Endodermal cell (in vitro differentiated cells): Measurements from ENCODE around the gene TBC1D1. TPM values are rescaled to one million over a fixed set of nuclear protein-coding genes. Genes with fewer than 3 reads are reported as not detected.

ENCODE experiments used
- DNase-seq: peaks from one replicate; pipeline ENCODE4 v3.0.0-alpha.2; 2017
- H3K27ac ChIP-seq: 2 replicates; pipeline ENCODE4 v1.5.1; 2013; ENCODE audit warnings: mild to moderate bottlenecking, low read depth, low read length, moderate library complexity
- H3K27me3 ChIP-seq: 2 replicates; pipeline ENCODE4 v1.6.1; 2013; ENCODE audit warnings: mild to moderate bottlenecking, low read length, moderate library complexity; ENCODE audit not compliant: insufficient read depth, control insufficient read depth, poor library complexity, severe bottlenecking
- H3K36me3 ChIP-seq: 2 replicates; pipeline ENCODE4 v1.7.0; 2013; ENCODE audit warnings: mild to moderate bottlenecking, low read length, moderate library complexity; ENCODE audit not compliant: control insufficient read depth, insufficient read depth
- H3K4me1 ChIP-seq: one replicate; pipeline ENCODE4 v1.7.0; 2013; ENCODE audit warnings: low read length; ENCODE audit not compliant: control insufficient read depth, insufficient read depth
- H3K4me3 ChIP-seq: 2 replicates; pipeline ENCODE4 v1.5.1; 2013; ENCODE audit warnings: mild to moderate bottlenecking, low read length, moderate library complexity
- H3K9ac ChIP-seq: 2 replicates; pipeline ENCODE4 v1.6.1; 2013; ENCODE audit warnings: mild to moderate bottlenecking, low read length, moderate library complexity; ENCODE audit not compliant: poor library complexity, severe bottlenecking; ENCODE audit errors: extremely low read depth
- H3K9me3 ChIP-seq: 2 replicates; pipeline ENCODE4 v1.6.1; 2013; ENCODE audit warnings: mild to moderate bottlenecking, low read length, moderate library complexity; ENCODE audit not compliant: control insufficient read depth
- H3K27ac Mint-ChIP-seq: 2 replicates; pipeline ENCODE4 v1.8.0; 2020; ENCODE audit warnings: mixed read lengths
- H3K27me3 Mint-ChIP-seq: 2 replicates; pipeline ENCODE4 v1.8.0; 2021; ENCODE audit warnings: mild to moderate bottlenecking, mixed read lengths; ENCODE audit not compliant: insufficient read depth
- H3K36me3 Mint-ChIP-seq: 2 replicates; pipeline ENCODE4 v1.8.0; 2020; ENCODE audit warnings: low read depth, mixed read lengths
- H3K4me1 Mint-ChIP-seq: 2 replicates; pipeline ENCODE4 v1.8.0; 2020; ENCODE audit warnings: mixed read lengths
- H3K4me3 Mint-ChIP-seq: 2 replicates; pipeline ENCODE4 v1.8.0; 2020; ENCODE audit warnings: mild to moderate bottlenecking, moderate library complexity, mixed read lengths
- H3K9me3 Mint-ChIP-seq: 2 replicates; pipeline ENCODE4 v1.8.0; 2020; ENCODE audit warnings: mild to moderate bottlenecking, mixed read lengths
- WGBS, 2 experiments: methylation state at CpG; one replicate each; pipeline versions ENCODE4 v1.1.5 to v1.1.7; 2013; ENCODE audit warnings: missing lambda C conversion rate in 2 of 2, mixed read lengths in 1 of 2; ENCODE audit not compliant: insufficient coverage in 1 of 2, insufficient read length in 1 of 2; 5-methylcytosine and 5-hydroxymethylcytosine counted together
- total RNA-seq, 2 donors: library from RNA; stranded (reverse); fragmentation: NEBNext Ultra II Directional in 1 of 2; extraction: Animal tissue kit (Norgen Biotek cat#: 25700) in 1 of 2; gene quantifications; 2 replicates in 1 of 2; 3 replicates in 1 of 2; pipeline ENCODE4 v1.2.1, GENCODE V29; 2021
- TF ChIP-seq, protein P1 (sequence below): fragments of 200-600 bp; sonication (generic); conservative IDR thresholded peaks from 2 replicates; pipeline ENCODE4 v1.5.0; 2021; ENCODE audit warnings: antibody characterized with exemption, mild to moderate bottlenecking

The TBC1D1 gene
- total RNA-seq, 2 donors from 2014 or later: 110 to 122 TPM

DNA sequence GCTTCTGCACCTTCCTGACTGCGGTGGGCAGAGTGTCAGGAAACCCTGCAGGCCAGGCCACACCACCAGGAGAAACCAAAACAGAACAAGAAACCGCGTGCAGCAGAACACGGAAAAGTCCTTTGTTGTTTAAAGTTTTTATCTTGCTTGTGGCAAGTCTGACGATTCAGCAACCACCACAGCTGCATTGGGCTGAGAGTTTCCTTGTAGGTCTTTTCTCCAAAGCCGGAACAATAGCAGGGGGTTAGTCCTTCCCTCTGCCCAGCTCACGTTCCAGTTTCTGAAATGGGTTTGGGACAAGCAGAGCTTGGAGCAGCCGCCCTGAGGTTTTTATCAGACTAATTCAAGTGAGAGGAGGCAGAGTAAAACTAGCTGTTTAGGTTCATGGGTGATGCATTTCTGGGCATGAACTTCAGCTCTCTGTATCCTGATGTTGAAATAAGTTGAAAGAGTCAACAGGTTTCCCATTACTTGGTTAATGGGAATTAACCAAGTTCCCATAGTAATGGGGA lies 286.2 kb downstream of the TBC1D1 start:
- H3K27ac ChIP-seq: no peak overlapping the region
- Mint-ChIP-seq H3K4me1 (peaks cover 2% of the 10 kb centered on the region), H3K36me3 (peaks cover 2% of the 10 kb centered on the region), H3K27me3 (no peaks in the 10 kb centered on the region), H3K4me3 (no peak overlapping the region), H3K9me3 (peaks cover 31% of the 10 kb centered on the region), H3K27ac (no peak overlapping the region)
- no peaks in the 10 kb centered on the region for H3K27me3 ChIP-seq
- no peak overlapping the region for H3K4me3 ChIP-seq
- WGBS, 2 experiments: 91 to 92% methylated on average over 8 of the region's 8 CpGs
- peaks cover 6% of the 10 kb centered on the region for H3K9me3 ChIP-seq
- H3K36me3 ChIP-seq: no peaks in the 10 kb centered on the region
- H3K9ac ChIP-seq: no peak overlapping the region
- no peaks in the 10 kb centered on the region for H3K4me1 ChIP-seq
- DNase-seq: no peak
- TF ChIP-seq, protein P1, sequence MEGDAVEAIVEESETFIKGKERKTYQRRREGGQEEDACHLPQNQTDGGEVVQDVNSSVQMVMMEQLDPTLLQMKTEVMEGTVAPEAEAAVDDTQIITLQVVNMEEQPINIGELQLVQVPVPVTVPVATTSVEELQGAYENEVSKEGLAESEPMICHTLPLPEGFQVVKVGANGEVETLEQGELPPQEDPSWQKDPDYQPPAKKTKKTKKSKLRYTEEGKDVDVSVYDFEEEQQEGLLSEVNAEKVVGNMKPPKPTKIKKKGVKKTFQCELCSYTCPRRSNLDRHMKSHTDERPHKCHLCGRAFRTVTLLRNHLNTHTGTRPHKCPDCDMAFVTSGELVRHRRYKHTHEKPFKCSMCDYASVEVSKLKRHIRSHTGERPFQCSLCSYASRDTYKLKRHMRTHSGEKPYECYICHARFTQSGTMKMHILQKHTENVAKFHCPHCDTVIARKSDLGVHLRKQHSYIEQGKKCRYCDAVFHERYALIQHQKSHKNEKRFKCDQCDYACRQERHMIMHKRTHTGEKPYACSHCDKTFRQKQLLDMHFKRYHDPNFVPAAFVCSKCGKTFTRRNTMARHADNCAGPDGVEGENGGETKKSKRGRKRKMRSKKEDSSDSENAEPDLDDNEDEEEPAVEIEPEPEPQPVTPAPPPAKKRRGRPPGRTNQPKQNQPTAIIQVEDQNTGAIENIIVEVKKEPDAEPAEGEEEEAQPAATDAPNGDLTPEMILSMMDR: no peak

DNA sequence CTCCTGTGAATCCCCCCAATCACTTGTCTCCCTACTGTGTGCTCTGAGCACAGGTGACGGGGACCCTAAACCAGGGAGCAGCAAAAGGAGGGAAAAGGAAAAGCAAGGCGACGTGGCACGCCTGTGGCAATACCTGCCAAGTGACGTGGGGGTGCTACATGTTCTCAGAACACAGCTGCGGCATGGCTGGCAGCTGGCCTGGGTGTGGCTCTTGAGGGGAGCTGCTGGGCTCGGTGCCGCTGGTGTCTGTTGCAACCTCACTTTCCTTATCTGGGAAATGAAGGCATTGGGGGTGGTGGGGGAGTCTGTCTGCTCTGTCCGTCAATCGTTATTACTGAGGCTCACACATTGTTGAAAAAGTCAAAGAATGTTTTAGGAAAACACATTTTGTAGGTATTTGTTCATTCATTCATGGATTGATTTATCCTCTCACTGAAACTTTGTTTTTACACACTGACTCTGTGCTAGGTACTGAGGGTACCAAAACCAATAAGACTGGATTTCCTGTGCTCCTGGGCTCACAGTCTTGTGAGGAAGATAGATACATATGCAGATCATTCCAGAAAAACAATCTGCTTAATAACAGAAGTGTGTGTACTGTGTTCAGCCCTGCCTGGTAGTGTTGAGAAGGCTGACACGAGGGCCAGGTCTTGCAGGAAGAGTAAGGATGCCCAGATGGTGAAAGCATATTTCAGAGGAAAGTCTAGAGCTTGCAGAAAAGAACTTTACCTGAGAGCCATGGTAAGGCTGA lies 286.9 kb downstream of the TBC1D1 start:
- H3K27ac Mint-ChIP-seq: no peak overlapping the region
- no peak for DNase-seq

DNA sequence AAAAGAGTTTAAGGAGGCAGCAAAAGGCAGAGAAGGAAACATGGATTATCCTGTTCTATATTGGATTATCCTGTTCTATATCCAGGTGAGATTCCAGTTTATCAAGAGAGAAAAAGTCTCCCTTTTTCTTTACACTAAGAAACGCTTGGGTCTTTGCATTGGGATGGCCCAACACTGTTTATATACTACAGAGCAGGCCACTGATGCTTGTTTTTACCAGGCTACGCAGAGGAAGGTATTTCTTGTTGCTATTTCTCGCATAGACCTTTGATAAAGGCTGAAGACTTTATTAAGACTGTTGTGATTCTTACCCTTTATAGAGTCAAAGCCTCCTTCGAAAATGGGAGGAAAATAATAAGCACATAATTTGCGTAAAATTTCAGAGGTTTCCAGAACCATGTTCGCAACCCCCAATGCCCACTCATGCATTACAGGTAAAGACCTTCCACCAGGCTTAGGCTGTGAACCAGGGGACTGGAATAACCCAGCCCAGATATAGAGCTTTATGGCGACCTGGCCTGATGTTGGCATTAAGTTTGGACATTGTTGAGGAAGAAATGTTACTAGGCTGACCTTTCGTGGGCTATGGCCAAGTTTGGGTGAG lies 287.6 kb downstream of the TBC1D1 start:
- Mint-ChIP-seq H3K9me3 (peaks cover 40% of the 10 kb centered on the region), H3K27ac (no peak overlapping the region), H3K4me1 (peaks cover 2% of the 10 kb centered on the region), H3K27me3 (no peaks in the 10 kb centered on the region), H3K36me3 (peaks cover 2% of the 10 kb centered on the region), H3K4me3 (no peak overlapping the region)
- H3K9me3 ChIP-seq: peaks cover 6% of the 10 kb centered on the region
- no peak for DNase-seq
- H3K27me3 ChIP-seq: no peaks in the 10 kb centered on the region
- TF ChIP-seq, protein P1: no peak
- no peak overlapping the region for H3K9ac ChIP-seq
- H3K4me3 ChIP-seq: no peak overlapping the region
- no peak overlapping the region for H3K27ac ChIP-seq
- no peaks in the 10 kb centered on the region for H3K36me3 ChIP-seq
- no peaks in the 10 kb centered on the region for H3K4me1 ChIP-seq
- WGBS, 2 experiments: 89 to 100% methylated on average over 5 to 8 of the region's 8 CpGs

More for the DNA sequence above, 286.9 kb downstream of the TBC1D1 start:
- 88 to 97% methylated on average over 10 to 11 of the region's 11 CpGs for WGBS, 2 experiments
- Histone ChIP-seq H3K36me3 (no peaks in the 10 kb centered on the region), H3K27ac (no peak overlapping the region), H3K4me1 (no peaks in the 10 kb centered on the region), H3K4me3 (no peak overlapping the region), H3K27me3 (no peaks in the 10 kb centered on the region), H3K9ac (no peak overlapping the region), H3K9me3 (peaks cover 6% of the 10 kb centered on the region)
- TF ChIP-seq, protein P1: no peak
- Mint-ChIP-seq H3K27me3 (no peaks in the 10 kb centered on the region), H3K4me1 (peaks cover 2% of the 10 kb centered on the region), H3K4me3 (no peak overlapping the region), H3K36me3 (peaks cover 2% of the 10 kb centered on the region), H3K9me3 (peaks cover 33% of the 10 kb centered on the region)
